Cardiac muscle cell (in vitro differentiated cells and primary cell): ENCODE data around the gene ACTRT2. TPM values are rescaled to one million over a fixed set of nuclear protein-coding genes. Genes with fewer than 3 reads are reported as not detected.

ENCODE experiments used
- DNase-seq, 2 donors: peaks; one replicate each; pipeline versions ENCODE4 v3.0.0 to v3.0.0-alpha.2; 2010 to 2017; ENCODE audit warnings: low read depth in 1 of 2, low spot score in 1 of 2
- H3K27ac ChIP-seq: fragments of 200-600 bp; sonication (generic); 2 replicates; pipeline ENCODE4 v1.5.1; 2016
- H3K27me3 ChIP-seq: fragments of 200-600 bp; sonication (generic); 2 replicates; pipeline ENCODE4 v1.6.0; 2016; ENCODE audit warnings: control low read depth
- H3K36me3 ChIP-seq: fragments of 200-600 bp; sonication (generic); 2 replicates; pipeline ENCODE4 v1.5.1; 2016; ENCODE audit warnings: control low read depth
- H3K4me1 ChIP-seq: fragments of 200-600 bp; sonication (generic); 2 replicates; pipeline ENCODE4 v1.8.1; 2017; ENCODE audit warnings: low read depth, mild to moderate bottlenecking, mixed run types
- H3K4me3 ChIP-seq: fragments of 200-600 bp; sonication (generic); 2 replicates; pipeline ENCODE4 v1.5.1; 2016; ENCODE audit warnings: mild to moderate bottlenecking
- H3K9me3 ChIP-seq: fragments of 200-600 bp; sonication (generic); 2 replicates; pipeline ENCODE4 v1.5.1; 2017; ENCODE audit warnings: low read depth, mild to moderate bottlenecking, control low read depth
- polyA plus RNA-seq: library from polyadenylated mRNA; unstranded; fragments of >200 nt; fragmentation: Nextera tagmentation; extraction: Ambion mirVana; gene quantifications from 2 replicates; pipeline ENCODE4 v1.2.1, GENCODE V29; 2016
- total RNA-seq: library from RNA; depleted of rRNA; stranded (reverse); fragments of >200 nt; gene quantifications from 2 replicates; pipeline ENCODE4 v1.2.3, GENCODE V29; 2016
- TF ChIP-seq, protein P1 (sequence below): IDR thresholded peaks from 2 replicates; pipeline ENCODE4 v1.5.1; 2012; ENCODE audit warnings: low read depth, mild to moderate bottlenecking, low read length

The ACTRT2 gene
- total and polyA plus RNA-seq, 2 experiments from 2014 or later: not detected

DNA sequence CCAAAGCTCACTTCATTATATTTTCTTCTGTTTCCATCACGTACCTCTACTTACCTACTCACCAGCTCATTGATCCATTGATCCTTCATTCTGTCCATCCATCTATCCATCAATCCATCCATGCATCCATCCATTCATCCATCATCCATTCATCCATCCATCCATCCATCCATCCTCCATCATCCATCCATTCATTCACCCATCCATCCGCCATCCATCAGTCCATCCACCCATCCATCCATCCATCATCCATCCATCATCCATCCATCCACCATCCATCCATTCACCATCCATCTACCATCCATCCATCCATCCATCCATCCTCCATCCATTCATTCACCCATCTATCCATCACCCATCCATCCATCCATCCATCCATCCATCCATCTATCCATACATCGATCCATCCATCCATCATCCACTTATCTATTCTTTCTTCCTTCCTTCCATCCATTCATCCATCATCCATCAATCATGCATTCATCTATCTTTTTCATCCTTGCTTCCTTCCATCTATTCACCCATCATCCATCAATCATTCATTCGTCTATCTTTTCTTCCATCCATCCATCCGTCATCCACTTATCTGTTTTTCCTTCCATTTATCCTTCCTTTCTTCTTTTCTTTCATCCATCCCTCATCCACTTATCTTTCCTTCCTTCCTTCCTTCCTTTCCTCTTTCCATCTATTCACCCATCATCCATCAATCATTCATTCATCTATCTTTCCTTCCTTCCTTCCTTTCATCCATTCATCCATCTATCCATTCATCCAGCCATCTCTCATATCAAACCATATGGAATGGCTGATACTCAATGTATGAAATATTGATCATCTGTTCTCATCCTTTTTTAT lies 35.3 kb upstream of the ACTRT2 start:
- Histone ChIP-seq H3K9me3 (no peaks in the 10 kb centered on the region), H3K36me3 (no peaks in the 10 kb centered on the region), H3K27me3 (no peaks in the 10 kb centered on the region), H3K27ac (no peak overlapping the region), H3K4me3 (no peak overlapping the region), H3K4me1 (no peaks in the 10 kb centered on the region)
- no peak for DNase-seq
- TF ChIP-seq, protein P1, sequence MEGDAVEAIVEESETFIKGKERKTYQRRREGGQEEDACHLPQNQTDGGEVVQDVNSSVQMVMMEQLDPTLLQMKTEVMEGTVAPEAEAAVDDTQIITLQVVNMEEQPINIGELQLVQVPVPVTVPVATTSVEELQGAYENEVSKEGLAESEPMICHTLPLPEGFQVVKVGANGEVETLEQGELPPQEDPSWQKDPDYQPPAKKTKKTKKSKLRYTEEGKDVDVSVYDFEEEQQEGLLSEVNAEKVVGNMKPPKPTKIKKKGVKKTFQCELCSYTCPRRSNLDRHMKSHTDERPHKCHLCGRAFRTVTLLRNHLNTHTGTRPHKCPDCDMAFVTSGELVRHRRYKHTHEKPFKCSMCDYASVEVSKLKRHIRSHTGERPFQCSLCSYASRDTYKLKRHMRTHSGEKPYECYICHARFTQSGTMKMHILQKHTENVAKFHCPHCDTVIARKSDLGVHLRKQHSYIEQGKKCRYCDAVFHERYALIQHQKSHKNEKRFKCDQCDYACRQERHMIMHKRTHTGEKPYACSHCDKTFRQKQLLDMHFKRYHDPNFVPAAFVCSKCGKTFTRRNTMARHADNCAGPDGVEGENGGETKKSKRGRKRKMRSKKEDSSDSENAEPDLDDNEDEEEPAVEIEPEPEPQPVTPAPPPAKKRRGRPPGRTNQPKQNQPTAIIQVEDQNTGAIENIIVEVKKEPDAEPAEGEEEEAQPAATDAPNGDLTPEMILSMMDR: no peak

- TF ChIP-seq, protein P1: no peak
- H3K27ac ChIP-seq: no peak overlapping the region
Measured at GRCh38 chr1:2986549-2987305, 34.5 kb upstream of the ACTRT2 start.

DNA sequence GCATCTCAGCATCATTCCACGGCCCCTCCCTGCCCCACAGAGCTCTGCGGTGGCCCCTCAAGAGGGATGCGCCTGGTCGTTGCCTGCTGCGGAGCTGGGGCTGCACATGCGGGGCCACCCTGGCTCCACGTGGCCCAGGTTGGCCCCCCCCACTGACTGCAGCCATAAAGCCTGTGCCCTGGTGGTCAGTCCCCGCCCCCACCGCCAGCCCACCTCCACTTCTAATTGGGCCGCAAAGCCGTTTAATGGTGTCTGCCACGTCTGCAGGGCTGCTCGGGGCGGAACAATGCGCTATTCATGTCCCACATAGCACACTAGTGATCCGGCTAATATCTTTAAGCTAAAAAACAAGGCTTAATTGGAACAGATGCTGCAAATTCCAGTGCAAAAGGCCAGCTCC lies 33.5 kb upstream of the ACTRT2 start:
- Histone ChIP-seq H3K36me3 (no peaks in the 10 kb centered on the region), H3K27me3 (no peaks in the 10 kb centered on the region), H3K4me3 (no peak overlapping the region), H3K27ac (no peak overlapping the region), H3K9me3 (no peaks in the 10 kb centered on the region), H3K4me1 (no peaks in the 10 kb centered on the region)
- no peak for DNase-seq
- TF ChIP-seq, protein P1: no peak

More at GRCh38 chr1:2986549-2987305, 34.5 kb upstream of the ACTRT2 start:
- no peak overlapping the region for H3K4me3 ChIP-seq
- H3K4me1 ChIP-seq: no peaks in the 10 kb centered on the region
- H3K27me3 ChIP-seq: no peaks in the 10 kb centered on the region
- H3K36me3 ChIP-seq: no peaks in the 10 kb centered on the region
- no peaks in the 10 kb centered on the region for H3K9me3 ChIP-seq
- DNase-seq: no peak

DNA sequence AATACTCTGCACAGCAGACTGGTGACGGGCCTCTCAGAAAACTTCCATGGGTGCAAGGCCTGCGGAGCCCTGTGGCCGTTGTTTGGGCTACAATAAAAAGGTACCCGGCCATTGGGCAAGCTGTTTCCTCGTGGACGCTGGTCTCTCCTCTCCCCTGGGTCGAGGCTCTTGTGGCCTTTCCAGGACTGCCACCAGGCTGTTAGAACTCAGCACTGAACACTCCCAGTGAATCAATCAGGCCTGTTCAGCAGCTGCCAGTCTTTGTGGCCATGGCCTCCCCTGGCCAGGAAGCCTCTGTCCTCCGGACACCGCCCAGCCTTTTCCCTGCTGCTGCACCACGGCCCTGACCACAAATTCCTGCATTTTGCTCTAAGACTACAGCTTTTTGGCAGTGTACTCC lies 33.0 kb upstream of the ACTRT2 start:
- no peaks in the 10 kb centered on the region for H3K36me3 ChIP-seq
- no peaks in the 10 kb centered on the region for H3K27me3 ChIP-seq
- TF ChIP-seq, protein P1: no peak
- H3K4me1 ChIP-seq: no peaks in the 10 kb centered on the region
- no peak overlapping the region for H3K27ac ChIP-seq
- H3K4me3 ChIP-seq: no peak overlapping the region
- no peaks in the 10 kb centered on the region for H3K9me3 ChIP-seq
- no peak for DNase-seq

DNA sequence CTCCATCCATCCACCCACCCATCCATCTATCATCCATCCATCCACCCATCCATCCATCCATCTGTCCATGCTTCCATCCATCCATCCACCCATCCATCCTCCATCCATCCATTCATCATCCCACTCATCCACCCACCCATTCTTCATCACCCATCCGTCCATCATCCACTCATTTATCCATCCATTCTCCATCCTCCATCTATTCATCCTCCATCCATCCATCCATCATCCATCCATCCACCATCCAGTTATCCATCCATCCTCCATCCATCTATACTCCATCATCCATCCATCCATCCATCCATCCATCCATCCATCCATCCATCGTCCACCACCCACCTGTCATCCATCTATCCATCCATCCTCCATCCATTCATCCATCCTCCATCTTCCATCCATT lies 32.1 kb upstream of the ACTRT2 start:
- no peak for DNase-seq
- Histone ChIP-seq H3K9me3 (no peaks in the 10 kb centered on the region), H3K27ac (no peak overlapping the region), H3K4me1 (no peaks in the 10 kb centered on the region), H3K27me3 (no peaks in the 10 kb centered on the region), H3K36me3 (no peaks in the 10 kb centered on the region), H3K4me3 (no peak overlapping the region)
- TF ChIP-seq, protein P1: no peak
